ENCODE measurements around the gene SLC6A7.
A peak's percentile ranks its signal among the peaks of the same experiment; 100 is the strongest.

SLC6A7 gene

GRCh38 chr5:150159031-150159430, 30.8 kb upstream of the SLC6A7 start:
- no peaks in the 10 kb centered on the region for H3K36me3 ChIP-seq (ENCODE audit: control insufficient read depth in 2 of 2, insufficient read depth in 1 of 2, low read length in 2 of 2)
- POLR2A ChIA-PET = no interaction called here
- no peak overlapping the region for H3K4me3 ChIP-seq (ENCODE audit: low read depth, low read length)
- no peaks in the 10 kb centered on the region for H3K9me3 ChIP-seq (ENCODE audit: control insufficient read depth, insufficient read depth, low read depth, low read length)
- no peak overlapping the region for H3K27ac ChIP-seq (ENCODE audit: extremely low read depth, low read depth, low read length)
- TF ChIP-seq ZBTB7A (tag by site-specific recombination; IDR thresholded peaks at IDR 0.05; ENCODE audit: low read depth) (no peak), ZNF16 (tag by site-specific recombination; IDR thresholded peaks at IDR 0.05; ENCODE audit: low read depth) (no peak), ZNF146 (tag by site-specific recombination; IDR thresholded peaks at IDR 0.05) (no peak), PATZ1 (tag by site-specific recombination; IDR thresholded peaks at IDR 0.05) (no peak), ZNF623 (tag by site-specific recombination; IDR thresholded peaks at IDR 0.05) (no peak), ZNF707 (tag by site-specific recombination; IDR thresholded peaks at IDR 0.05) (no peak), ZNF626 (tag by site-specific recombination; IDR thresholded peaks at IDR 0.05) (no peak), INSM2 (tag by site-specific recombination; IDR thresholded peaks at IDR 0.05) (no peak), ZBTB1 (tag by site-specific recombination; IDR thresholded peaks at IDR 0.05) (no peak), ZNF274 (IDR thresholded peaks at IDR 0.05; ENCODE audit: low read length) (no peak), ZNF274 (tag by site-specific recombination; IDR thresholded peaks at IDR 0.05; ENCODE audit: borderline replicate concordance) (no peak)
- TF ChIP-seq, protein P1, sequence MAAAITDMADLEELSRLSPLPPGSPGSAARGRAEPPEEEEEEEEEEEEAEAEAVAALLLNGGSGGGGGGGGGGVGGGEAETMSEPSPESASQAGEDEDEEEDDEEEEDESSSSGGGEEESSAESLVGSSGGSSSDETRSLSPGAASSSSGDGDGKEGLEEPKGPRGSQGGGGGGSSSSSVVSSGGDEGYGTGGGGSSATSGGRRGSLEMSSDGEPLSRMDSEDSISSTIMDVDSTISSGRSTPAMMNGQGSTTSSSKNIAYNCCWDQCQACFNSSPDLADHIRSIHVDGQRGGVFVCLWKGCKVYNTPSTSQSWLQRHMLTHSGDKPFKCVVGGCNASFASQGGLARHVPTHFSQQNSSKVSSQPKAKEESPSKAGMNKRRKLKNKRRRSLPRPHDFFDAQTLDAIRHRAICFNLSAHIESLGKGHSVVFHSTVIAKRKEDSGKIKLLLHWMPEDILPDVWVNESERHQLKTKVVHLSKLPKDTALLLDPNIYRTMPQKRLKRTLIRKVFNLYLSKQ (tag by site-specific recombination; IDR thresholded peaks at IDR 0.05; ENCODE audit: borderline replicate concordance) = no peak
- CTCF ChIA-PET = interaction anchor here (0.6 to 2.1 kb wide), 5 partner anchors 11 to 980 kb away, joined by 3 to 8 read pairs (median 4); no protein-coding TSS in a partner anchor
- no peaks in the 10 kb centered on the region for H3K4me1 ChIP-seq (ENCODE audit: control insufficient read depth, insufficient read depth, low read length)

DNA sequence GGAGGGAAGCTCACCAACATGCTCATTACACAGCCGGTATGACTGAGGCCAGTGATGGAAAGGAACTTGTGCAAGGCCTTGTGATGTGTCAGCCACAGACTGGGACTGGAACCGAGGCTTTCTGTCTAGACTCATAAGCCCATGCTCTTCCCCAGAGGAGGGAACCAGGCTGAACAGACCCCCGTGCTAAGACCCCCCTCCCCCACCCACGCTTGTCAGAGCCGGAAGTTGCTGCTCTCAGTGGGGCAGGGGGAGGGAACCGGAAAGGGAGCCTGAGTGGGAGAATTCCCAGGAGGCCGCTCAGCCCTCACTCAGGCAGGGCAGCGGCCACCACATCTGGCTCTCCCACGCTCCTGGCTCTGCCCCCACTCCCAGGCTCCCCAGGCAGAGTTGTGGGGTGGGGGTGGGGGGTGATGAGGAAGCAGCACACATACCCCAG, 30.1 kb upstream of the SLC6A7 start:
- H3K4me3 ChIP-seq (ENCODE audit: low read depth, low read length) = no peak overlapping the region
- no peaks in the 10 kb centered on the region for H3K36me3 ChIP-seq (ENCODE audit: control insufficient read depth in 2 of 2, insufficient read depth in 1 of 2, low read length in 2 of 2)
- no peak overlapping the region for H3K27ac ChIP-seq (ENCODE audit: extremely low read depth, low read depth, low read length)
- TF ChIP-seq, protein P2, sequence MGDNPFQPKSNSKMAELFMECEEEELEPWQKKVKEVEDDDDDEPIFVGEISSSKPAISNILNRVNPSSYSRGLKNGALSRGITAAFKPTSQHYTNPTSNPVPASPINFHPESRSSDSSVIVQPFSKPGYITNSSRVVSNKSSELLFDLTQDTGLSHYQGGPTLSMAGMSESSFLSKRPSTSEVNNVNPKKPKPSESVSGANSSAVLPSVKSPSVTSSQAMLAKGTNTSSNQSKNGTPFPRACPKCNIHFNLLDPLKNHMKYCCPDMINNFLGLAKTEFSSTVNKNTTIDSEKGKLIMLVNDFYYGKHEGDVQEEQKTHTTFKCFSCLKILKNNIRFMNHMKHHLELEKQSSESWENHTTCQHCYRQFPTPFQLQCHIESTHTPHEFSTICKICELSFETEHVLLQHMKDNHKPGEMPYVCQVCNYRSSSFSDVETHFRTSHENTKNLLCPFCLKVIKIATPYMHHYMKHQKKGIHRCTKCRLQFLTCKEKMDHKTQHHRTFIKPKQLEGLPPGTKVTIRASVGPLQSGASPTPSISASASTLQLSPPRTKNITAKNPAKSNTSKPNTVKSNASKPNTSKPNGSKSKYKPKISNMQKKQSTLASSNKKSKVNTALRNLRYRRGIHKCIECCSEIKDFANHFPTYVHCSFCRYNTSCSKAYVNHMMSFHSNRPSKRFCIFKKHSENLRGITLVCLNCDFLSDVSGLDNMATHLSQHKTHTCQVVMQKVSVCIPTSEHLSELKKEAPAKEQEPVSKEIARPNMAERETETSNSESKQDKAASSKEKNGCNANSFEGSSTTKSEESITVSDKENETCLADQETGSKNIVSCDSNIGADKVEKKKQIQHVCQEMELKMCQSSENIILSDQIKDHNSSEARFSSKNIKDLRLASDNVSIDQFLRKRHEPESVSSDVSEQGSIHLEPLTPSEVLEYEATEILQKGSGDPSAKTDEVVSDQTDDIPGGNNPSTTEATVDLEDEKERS (tag by site-specific recombination; IDR thresholded peaks at IDR 0.05) = no peak
- TF ChIP-seq ZNF138 (tag by site-specific recombination; IDR thresholded peaks at IDR 0.05; ENCODE audit: borderline replicate concordance) = no peak
- peak; percentile 68 for TF ChIP-seq EGR2 (tag by site-specific recombination; IDR thresholded peaks at IDR 0.05; ENCODE audit: low read depth)
- peak; percentile 52 for TF ChIP-seq ZFHX2 (tag by site-specific recombination; conservative IDR thresholded peaks at IDR 0.05)
- TF ChIP-seq ZNF202 (tag by site-specific recombination; IDR thresholded peaks at IDR 0.05; ENCODE audit: borderline replicate concordance) = no peak
- no peak for TF ChIP-seq ZNF510 (tag by site-specific recombination; IDR thresholded peaks at IDR 0.05; ENCODE audit: insufficient replicate concordance)
- TF ChIP-seq ZNF350 (tag by site-specific recombination; IDR thresholded peaks at IDR 0.05) = no peak
- H3K4me1 ChIP-seq (ENCODE audit: control insufficient read depth, insufficient read depth, low read length) = no peaks in the 10 kb centered on the region
- POLR2A ChIA-PET = no interaction called here
- H3K9me3 ChIP-seq (ENCODE audit: control insufficient read depth, insufficient read depth, low read depth, low read length) = no peaks in the 10 kb centered on the region
- CTCF ChIA-PET = interaction anchor here (0.6 to 2.1 kb wide), 6 partner anchors 15 to 979 kb away, joined by 3 to 8 read pairs (median 4); no protein-coding TSS in a partner anchor

Data from HEK293 (cell line).